GM19099 (cell line): Measurements from ENCODE around the gene PTPRJ.

Experiments used
- POLR2A ChIP-seq: IDR thresholded peaks from 3 replicates; pipeline ENCODE4 v1.6.1; 2011; ENCODE audit warnings: low read depth; ENCODE audit not compliant: insufficient read length; ENCODE audit errors: extremely low read depth

The PTPRJ gene

DNA sequence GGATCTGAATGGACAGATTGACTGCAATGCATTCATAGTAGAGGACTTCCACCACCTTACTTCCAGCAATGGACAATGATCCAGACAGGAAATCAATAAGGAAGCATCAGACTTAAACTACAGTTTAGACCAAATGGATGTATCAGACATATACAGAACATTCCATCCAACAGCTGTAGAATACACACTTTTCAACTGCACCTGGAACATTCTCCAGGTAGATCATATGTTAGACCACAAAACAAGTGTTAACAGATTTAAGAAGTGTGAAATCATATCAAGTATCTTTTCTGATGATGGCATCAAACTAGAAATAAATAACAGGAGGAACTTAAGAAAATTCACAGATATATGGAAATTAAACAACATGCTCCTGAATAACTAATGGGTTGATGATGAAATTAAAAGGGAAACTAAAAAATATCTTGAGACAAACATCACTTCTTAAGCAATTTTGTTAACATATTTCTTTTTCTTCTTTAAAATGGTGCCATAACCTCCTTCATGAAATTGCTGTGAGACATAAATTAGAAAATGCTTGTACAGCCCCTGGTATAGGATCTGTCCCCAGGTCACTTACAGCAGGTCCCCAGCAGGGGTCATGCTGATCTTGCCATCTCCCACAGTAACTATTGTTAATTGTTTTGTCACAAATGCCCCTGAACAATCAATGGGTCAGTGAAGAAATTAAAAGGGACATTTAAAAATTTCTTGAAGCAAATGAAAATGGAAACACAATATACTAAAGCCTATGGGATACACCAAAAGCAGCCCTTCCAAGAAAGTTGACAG lies 136.3 kb downstream of the PTPRJ start:
- TF ChIP-seq POLR2A = no peak

DNA sequence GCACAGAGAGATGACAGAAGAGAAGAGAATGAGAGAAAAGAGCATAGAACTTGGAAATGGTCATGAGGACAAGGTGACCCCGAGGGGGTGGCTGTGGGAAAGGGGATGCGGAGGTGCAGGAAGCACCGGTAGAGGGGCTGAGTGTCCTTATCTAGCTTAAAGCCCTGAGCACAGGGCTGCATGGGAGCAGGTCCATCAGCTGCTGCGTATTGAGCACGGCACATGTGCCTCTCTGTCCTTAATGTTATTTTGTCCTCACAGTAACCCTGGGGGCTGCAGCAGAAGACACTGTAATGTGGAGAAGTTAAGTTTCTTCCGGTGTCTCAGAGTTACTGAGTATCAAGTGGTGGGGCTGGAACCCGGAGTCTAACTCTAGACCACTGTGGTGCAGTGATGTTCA lies 141.9 kb downstream of the PTPRJ start:
- TF ChIP-seq POLR2A = no peak

DNA sequence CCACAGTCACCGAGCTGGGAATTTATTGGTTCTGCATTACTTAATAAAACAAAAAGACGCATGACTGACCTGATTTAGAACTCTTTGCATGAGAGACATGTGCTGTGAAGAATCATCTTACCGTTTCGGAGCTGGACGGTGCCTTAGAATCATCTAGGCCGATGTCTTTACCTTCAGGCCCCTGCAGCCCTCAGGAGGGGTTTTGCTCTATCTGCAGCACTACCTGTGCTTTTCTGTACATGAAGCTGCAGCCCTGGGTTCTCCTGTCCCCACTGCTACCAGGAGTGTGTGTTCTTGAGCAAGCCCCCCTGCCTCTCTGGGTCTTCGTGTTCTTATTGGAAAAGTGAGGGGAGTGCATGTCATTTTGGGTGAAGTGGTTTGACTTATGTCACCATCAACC lies 142.3 kb downstream of the PTPRJ start:
- TF ChIP-seq POLR2A = no peak

DNA sequence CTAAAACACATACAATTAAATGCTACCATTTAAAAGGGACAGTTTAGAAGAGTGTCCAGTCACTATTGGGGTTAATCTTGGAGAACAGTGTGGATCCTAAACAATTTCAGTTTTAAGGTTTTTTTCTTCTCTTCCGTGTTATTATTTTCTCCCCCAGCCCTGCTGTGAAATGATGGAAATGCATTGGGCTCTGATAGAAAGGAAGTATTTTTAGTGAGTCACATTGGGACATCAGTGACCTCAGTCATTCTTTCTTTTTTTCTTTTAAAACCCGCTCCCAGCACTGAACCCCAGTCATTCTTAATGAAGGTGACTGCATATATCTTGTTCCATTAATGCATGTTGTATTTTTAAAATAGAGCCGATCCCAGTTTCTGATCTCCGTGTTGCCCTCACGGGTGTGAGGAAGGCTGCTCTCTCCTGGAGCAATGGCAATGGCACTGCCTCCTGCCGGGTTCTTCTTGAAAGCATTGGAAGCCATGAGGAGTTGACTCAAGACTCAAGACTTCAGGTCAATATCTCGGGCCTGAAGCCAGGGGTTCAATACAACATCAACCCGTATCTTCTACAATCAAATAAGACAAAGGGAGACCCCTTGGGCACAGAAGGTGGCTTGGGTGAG lies 143.0 kb downstream of the PTPRJ start:
- TF ChIP-seq POLR2A = no peak

DNA sequence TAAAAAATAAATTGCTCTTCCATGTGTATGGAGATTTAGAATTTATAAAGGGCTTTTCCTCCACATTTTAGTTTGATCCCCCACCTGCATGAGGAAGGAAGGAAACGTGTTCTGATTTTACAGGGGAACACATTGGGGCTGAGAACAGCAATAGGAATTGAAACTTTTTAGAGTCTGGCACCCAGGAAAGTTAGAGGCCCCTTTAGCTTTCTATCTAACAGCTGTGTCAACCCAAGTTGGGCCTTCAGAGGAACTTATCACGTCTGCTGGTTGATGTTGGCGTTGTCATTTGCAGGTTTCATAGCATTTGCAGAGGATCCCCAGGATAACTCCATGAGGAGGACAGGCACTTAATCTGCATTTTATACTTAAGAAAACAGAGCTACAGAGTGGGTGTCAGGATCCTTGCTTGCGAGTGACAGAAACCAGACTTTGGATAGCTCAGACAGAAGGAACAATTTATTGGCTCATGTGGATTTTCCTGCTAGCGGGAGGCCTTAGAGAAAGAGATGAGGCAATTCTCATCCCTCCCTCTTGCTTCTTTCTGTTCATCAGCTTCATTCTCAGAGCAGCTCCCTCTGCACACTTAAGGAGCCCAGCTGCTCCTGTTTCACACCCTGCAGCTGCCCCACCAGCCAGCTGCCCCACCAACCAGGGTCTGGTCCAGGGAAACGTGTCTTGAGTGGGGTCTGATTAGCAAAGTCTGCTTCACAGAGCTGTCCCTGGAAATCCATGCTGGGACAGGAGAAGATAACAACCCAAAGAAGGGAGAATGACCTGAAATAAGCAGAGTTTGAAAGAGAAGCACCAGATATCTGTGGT lies 143.8 kb downstream of the PTPRJ start:
- no peak for TF ChIP-seq POLR2A

DNA sequence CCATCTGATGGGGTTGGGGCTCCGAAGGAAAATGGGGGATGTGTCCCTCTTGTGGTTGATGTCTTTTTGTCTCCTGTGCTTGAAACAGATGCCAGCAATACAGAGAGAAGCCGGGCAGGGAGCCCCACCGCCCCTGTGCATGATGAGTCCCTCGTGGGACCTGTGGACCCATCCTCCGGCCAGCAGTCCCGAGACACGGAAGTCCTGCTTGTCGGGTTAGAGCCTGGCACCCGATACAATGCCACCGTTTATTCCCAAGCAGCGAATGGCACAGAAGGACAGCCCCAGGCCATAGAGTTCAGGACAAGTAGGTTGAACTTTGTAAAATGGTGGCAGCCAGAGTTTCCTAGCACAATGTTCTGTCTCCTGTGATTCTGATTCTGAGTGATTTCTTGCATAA lies 144.5 kb downstream of the PTPRJ start:
- TF ChIP-seq POLR2A = no peak

DNA sequence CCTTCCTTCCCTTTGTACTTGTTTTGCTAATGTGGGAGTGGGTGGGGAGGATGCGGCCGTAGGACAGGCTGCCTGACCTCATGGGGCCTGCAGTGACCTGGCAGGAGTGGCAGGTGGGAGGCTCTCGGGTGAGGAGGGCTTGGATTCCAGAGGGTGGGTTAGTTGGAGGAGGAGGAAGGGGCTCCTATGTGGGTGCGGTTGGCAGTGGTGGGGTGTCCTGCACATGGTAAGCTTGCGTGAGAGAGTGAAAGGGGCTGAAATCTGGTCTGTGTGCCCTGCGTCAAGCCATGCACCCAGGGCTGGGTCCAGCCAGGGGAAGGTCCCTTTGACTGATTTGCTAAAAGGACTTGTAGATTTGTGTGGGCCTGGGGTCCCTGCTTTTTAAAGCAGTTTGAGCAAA lies 145.5 kb downstream of the PTPRJ start:
- no peak for TF ChIP-seq POLR2A

DNA sequence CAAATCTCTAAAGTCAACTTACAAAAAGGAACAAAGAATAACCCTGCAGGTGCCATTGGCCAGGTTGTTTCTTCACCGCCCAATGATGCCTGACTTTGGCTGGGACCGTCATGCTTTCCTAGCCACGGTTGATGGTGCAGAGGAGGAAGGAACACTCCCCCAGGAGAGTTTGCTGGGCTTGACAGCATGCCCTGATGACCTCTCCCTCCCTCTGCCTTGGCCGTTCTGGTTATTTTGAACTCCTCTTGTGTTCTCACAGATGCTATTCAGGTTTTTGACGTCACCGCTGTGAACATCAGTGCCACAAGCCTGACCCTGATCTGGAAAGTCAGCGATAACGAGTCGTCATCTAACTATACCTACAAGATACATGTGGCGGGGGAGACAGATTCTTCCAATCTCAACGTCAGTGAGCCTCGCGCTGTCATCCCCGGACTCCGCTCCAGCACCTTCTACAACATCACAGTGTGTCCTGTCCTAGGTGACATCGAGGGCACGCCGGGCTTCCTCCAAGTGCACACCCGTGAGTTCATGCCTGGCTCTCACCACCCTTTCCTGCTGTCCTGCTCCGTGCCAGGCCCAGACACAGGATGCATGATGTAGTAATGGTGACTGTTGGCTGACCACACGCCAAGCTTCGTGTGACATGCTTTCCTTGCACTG lies 147.3 kb downstream of the PTPRJ start:
- no peak for TF ChIP-seq POLR2A

DNA sequence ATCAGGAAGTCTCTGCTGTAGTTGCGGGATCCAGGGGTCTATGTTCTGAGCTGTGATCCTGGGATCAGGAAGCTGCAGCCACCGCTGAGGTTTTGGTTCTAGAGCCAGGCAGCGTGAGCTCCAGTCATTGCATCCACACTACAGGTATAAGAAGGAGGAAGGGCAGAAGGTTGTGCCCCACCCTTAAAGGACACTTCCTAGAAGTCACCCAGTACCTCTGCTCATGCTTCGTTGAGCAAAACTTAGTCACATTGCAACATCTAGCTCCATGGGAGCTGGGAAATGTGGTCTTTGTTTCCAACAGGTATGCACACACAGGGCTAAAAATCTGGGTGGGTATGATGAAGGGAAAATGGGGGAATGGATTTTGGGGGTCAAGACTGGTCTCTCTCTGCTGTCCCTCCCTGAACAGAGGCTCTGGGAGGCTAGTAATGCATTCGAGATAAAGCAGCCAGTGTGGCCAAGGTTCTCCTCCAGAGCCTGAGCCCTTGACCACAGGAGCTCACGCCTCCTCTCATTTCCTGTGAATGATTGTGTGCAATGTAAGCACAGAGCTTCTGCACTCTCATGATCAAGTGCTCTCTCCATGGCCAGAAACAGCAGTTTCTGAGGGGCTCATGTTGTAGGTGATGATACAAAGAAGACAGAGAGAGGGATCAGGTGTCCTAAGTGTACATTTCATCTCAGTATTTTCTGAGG lies 149.5 kb downstream of the PTPRJ start:
- TF ChIP-seq POLR2A = no peak

DNA sequence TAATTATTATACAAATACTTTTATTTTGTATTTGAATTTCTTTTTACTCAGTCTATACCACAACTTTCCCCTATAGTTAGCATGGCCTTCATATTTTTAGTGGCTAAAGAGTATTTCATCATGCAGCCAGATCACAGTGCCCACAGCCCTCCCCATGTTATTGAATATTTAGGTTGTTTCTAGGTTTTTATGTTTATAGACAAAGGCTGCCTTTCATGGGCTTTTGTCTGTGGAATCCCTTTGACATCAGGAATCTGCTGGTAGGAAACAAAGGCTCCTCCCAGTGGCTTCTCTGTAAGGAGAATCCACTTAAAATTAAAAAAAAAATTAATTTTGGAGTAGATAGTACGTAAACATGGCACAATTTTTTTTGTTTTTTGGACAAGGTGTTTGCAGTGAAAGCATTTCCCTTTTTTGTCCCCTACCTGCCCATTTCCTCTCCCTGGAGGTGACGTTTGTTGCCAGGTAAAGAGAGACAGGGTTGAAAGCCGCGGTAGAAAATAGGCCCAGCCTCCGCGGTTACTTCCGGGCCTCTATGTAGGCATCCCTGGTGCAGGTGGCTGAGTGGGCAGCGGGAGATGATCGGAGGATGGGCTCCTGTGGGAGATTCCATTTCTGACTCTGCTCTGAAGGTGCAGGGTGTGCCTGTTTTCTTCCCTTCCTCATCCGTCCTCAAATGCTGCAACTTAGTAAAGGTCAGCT lies 154.0 kb downstream of the PTPRJ start:
- no peak for TF ChIP-seq POLR2A

DNA sequence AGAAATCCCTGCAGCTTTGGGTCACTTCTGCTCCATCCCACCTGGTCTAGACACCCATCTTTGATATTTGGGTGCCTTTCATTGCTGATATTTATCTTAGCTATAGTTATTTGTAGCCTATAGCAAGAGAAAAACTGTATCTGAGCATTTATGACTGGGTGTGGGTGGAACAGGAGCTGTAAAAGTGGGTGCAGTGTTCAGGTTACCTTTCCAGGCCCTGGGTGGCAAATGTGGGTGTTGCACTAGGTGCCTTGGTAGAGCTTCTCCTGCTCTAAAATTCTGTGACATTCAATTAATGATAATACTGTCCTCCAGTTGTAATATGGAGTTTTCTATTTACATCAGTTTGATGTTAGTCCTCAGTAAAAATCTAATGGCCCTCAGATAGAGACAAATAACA lies 157.9 kb downstream of the PTPRJ start:
- no peak for TF ChIP-seq POLR2A

DNA sequence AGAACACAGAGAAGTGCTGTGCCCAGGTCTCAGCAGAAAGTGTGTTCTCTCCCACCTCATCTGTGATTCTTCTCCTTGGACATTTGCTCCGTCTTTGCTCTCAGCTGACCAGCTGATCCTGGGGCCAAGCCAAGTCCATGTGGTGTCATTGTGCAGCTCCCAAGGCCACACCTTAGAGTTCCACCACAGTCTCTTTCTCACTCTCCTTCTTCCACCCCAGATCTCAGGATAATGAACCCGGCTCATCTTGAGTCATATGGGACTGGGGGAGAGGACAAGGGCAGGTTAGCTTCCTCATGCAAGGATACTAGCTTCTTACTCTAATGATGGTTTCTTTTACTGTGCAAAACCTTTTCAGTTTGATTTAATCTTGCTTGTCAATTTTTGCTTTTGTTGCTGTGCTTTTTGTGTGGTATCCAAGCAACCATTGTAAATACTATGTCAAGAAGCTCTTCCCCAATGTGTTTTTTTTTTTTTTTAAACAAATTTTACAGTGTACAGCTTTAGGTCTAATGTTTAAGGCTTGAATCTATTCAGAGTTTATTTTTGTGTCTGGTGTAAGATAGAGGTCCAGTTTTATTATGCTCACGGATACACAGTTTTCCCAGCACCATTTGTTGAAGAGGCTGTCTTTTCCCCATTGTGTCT lies 161.2 kb downstream of the PTPRJ start:
- TF ChIP-seq POLR2A = no peak

DNA sequence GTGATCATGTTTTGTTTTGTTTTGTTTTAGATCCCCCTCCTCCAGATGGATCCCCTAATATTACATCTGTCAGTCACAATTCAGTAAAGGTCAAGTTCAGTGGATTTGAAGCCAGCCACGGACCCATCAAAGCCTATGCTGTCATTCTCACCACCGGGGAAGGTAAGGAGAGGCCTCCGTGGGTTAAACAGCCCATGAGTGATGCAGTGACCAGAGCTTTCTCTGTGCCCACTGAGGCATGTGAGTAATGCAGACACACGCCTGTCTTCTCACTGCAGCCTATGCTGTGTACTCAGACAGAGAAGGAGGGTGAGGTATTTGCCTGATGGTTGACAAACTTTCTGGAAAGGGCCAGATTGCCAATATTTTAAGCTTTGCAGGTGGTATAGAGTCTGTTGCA lies 162.5 kb downstream of the PTPRJ start:
- no peak for TF ChIP-seq POLR2A

DNA sequence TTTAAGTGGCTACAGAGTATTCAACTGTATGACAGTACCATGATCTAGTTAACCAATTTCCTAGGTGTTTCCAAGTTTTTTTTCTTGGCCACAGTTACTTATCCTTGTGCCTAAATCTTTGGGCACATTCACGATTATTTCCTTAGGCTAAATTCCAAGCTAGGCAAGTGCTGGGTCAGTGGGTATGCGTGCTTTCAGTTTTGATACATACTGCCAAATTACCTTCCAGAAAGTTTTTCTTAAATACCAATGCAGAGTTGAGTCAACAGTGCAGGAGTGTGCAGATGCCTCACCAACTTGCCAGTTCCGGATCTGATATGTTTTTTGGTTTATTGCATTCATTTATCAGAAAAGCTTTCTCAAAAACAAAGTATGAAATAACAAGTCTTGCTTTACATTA lies 168.4 kb downstream of the PTPRJ start:
- no peak for TF ChIP-seq POLR2A
